GM13976 (cell line): Measurements from ENCODE around the gene CALML5.

Experiments
- DNase-seq: peaks from one replicate; pipeline ENCODE4 v3.0.0; 2012; ENCODE audit warnings: low spot score
- in situ Hi-C: fragments of 300-500 bp; cut with MboI; formaldehyde crosslinking; loops from one replicate; pipeline ENCODE4 v1.12.0; 2022; ENCODE audit warnings: low sequenced_read_pairs, mixed read lengths, inconsistent platforms; ENCODE audit not compliant: unreplicated experiment
- TF ChIP-seq, protein P1 (sequence below): IDR thresholded peaks from 2 replicates; pipeline ENCODE4 v1.5.1; 2012; ENCODE audit warnings: borderline replicate concordance, mild to moderate bottlenecking; ENCODE audit not compliant: insufficient read depth; ENCODE audit errors: extremely low read depth, missing control alignments, control extremely low read depth

CALML5 gene

DNA sequence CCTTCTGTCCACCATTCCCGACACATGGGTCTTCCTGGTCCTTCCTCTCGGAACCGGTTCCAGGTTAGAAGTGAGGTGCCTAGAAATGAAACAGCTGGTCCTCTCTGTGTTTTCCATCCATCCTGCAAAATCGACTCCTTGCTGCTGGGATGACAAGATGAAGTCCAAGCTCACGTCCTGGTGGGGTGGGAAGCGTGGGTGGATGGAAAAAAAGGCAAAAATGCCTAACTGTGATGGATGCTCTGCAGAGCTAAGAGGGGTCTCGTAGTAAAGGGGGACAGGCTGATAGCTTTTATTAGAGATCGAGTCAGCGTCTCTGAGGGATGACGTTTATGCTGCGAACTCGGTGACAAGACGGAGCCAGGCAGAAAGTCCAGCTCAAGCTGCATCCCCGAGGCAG is 14.1 kb downstream of the CALML5 start:
- no peak for DNase-seq
- in situ Hi-C loops, result no loop called here
- TF ChIP-seq, protein P1, sequence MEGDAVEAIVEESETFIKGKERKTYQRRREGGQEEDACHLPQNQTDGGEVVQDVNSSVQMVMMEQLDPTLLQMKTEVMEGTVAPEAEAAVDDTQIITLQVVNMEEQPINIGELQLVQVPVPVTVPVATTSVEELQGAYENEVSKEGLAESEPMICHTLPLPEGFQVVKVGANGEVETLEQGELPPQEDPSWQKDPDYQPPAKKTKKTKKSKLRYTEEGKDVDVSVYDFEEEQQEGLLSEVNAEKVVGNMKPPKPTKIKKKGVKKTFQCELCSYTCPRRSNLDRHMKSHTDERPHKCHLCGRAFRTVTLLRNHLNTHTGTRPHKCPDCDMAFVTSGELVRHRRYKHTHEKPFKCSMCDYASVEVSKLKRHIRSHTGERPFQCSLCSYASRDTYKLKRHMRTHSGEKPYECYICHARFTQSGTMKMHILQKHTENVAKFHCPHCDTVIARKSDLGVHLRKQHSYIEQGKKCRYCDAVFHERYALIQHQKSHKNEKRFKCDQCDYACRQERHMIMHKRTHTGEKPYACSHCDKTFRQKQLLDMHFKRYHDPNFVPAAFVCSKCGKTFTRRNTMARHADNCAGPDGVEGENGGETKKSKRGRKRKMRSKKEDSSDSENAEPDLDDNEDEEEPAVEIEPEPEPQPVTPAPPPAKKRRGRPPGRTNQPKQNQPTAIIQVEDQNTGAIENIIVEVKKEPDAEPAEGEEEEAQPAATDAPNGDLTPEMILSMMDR, result no peak

DNA sequence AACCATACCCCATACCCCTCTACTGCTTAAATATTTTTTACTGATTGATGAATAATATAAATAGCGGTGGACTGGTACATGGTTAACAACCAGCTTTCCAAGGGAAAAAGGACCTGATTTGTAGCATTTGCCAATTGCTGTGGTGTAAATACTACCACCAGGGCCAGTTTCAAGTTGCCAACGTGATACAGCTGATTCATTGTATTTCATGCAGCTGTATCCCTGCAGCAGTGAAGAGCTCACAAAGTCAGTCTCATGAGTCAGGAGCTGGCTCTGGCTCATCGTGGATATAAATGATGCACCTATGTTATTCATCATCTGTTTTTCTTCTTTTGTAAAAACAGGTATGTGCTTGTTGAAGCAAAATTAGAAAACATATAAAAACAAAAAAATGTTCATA is 15.2 kb downstream of the CALML5 start:
- TF ChIP-seq, protein P1, result no peak
- no peak for DNase-seq
- in situ Hi-C loops, result no loop called here

DNA sequence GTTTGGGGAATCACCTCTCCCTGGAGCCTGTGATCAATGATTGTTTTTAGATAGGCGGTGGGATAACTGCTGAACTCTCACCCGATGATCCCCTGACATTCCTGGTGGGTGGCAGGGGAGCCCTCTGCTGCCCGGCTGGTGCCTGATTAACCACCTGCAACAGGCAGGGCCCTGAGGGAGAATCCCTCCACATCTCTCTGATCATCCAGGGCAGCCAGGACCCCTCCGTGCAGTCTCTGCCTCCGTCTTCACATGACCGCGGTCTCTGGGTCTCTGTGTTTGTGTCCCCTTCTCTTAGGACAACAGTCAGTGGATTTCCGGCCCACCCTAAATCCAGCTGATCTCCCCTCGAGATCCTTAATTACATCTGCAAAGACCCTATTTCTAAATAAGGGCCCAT is 17.4 kb downstream of the CALML5 start:
- TF ChIP-seq, protein P1, result no peak
- in situ Hi-C loops, result no loop called here
- no peak for DNase-seq

DNA sequence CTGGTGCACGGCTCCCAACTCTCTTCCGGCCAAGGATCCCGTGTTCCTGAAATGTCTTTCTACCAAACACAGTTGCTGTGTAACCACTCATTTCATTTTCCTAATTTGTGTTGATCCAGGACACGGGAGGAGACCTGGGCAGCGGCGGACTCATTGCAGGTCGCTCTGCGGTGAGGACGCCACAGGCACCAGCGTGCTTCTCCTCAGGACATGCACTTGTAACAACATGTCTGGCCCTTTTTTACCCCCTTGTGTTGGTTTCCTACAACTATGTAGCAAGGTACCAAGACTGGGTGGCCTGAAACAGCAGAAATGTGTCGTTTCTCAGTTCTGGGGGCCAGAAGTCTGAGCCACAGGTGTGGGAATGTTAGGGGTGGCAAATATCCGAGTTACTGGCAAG is 18.2 kb downstream of the CALML5 start:
- in situ Hi-C loops, result no loop called here
- TF ChIP-seq, protein P1, result no peak
- no peak for DNase-seq

DNA sequence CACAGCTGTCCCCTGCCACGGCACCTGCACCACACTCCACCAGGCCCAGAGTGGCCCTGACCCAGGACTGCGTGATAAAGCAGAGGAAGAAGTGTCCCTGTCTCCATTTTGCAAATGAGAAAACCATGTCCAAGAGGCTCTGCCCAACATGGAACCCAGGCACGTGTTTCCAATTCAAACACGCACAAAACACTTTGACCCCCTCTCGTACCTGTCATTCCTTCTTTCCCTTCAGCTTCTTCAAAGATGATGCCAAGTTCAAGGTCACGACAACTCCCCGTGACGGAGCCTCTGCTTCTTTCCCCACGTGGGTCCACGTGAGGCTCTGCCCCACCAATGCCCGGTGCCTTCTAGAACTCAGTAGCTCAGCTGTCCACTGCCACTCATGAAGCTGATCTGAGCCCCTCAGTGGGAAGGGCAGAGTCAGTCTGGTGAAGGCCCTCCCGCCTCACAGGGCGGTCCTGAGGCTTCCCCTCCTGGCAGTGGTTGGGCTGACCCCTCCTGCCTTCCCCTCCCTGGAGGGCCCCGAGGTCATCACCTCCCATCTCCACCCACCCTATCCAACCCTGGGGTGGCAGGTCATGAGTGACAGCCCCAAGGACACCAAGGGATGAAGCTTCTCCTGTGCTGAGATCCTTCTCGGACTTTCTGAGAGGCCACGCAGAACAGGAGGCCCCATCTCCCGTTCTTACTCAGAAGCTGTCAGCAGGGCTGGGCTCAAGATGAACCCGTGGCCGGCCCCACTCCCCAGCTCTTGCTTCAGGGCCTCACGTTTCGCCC is 19.0 kb downstream of the CALML5 start:
- in situ Hi-C loops, result no loop called here
- TF ChIP-seq, protein P1, result no peak
- DNase-seq, result no peak

DNA sequence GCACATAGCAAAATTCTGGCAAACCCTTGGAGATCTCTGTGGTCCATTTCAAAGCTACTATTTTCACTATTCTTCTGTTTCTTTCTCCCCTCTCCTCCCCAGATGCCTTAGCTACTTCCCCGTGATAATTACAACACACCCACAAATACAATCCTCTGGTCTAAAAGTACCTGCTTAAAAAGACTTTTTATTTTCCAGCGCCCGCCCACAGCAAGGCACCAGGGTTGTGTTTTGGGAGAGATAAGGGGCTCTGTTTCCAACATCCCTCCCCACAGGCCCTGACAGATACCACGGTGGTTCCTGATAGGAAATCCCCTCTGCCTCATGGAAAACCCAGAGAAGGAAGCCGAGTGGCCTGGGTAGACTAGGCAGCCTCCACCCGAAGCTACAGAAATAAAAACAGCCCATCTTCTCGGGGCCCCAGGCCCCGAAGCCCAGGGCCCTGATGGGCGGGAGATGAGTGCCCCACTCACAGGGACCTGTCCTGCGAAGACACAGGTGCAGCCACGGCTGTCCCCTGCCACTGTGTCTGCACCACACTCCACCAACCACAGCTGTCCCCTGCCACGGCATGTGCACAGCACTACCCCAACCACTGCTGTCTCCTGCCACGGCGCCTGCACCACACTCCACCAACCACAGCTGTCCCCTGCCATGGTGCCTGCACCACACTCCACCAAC is 19.7 kb downstream of the CALML5 start:
- in situ Hi-C loops, result no loop called here
- no peak for DNase-seq
- TF ChIP-seq, protein P1, result no peak
